ENCODE data around the gene REV3L.

The REV3L gene

DNA sequence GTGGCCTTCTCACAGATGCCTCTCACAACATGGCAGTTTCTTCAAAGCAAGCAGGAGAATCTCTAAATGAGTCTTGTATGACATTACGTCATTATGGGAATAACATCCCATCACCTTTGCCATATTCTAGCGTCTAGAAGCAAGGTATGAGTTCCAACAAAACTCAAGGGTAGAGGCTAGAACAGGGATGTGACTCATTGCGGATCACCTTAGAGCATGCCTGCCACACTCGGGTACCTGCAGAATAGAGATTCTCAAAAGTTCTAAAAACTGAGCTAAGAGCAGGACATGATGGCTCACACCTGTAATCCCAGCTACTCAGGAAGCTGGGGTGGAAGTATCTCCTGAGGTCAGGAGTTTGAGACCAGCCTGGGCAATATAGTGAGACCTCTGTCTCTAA lies 212.9 kb downstream of the REV3L start:
- Histone ChIP-seq H3K4ac (ENCODE audit: low read depth, low read length) (no peak overlapping the region), H3K4me2 (ENCODE audit: low read length) (no peak overlapping the region), H3K23ac (ENCODE audit: low read length) (no peak overlapping the region), H3K18ac (ENCODE audit: low read length) (no peak overlapping the region), H4K5ac (ENCODE audit: low read length) (no peak overlapping the region), H3K79me1 (ENCODE audit: low read length) (peaks cover 2% of the 10 kb centered on the region), H3K27me3 (ENCODE audit: insufficient read depth, low read length, poor library complexity) (no peaks in the 10 kb centered on the region), H3K79me2 (ENCODE audit: control insufficient read depth, insufficient read depth, low read length) (peaks cover 2% of the 10 kb centered on the region), H4K8ac (ENCODE audit: low read depth, low read length) (no peak overlapping the region), H3K9ac (ENCODE audit: low read length) (no peak overlapping the region), H2AK5ac (ENCODE audit: low read length) (no peak overlapping the region), H3K4me1 (ENCODE audit: control insufficient read depth, low read depth, low read length) (no peaks in the 10 kb centered on the region), H3K4me3 (ENCODE audit: low read length) (no peak overlapping the region), H2BK120ac (ENCODE audit: low read depth, low read length) (no peak overlapping the region), H2BK5ac (ENCODE audit: low read length) (no peak overlapping the region), H3K56ac (ENCODE audit: low read length) (no peak overlapping the region), H3K27ac (ENCODE audit: low read depth, low read length) (no peak overlapping the region), H2BK15ac (replicated peaks; ENCODE audit: low read depth) (no peak overlapping the region), H3K36me3 (ENCODE audit: control insufficient read depth, insufficient read depth, low read length) (no peaks in the 10 kb centered on the region)
- no CpG with 5 or more reads among the region's 4 CpGs for WGBS (ENCODE audit: extremely low coverage, insufficient coverage, low lambda C conversion rate)
- no peak for DNase-seq

DNA sequence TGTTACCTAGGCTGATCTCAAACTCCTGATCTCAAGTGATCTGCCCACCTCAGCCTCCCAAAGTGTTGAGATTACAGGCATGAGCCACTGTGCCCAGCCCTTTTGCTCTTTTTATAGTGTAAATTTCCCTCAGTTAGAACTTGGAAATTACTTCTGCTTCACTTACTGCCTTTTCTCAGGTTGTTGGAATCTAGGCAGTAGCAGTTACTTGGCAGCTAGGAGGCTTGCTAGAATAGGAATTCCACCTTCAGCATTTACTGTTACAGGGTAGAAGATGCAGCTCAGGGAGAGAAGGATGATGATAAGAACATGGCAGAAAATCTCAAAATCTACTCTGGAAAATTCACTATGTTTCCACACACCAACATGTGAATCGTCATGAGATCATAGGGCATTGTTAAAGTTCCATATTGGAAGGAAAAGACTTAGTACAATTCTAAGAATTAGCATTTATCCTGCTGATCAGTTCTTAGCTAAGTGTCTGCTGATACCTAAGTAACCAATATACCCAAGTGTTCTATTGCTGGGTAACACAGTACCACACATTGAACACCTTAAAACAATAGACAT lies 213.5 kb downstream of the REV3L start:
- no peak overlapping the region for H2BK5ac ChIP-seq (ENCODE audit: low read length)
- H3K27ac ChIP-seq (ENCODE audit: low read depth, low read length), result no peak overlapping the region
- H2BK120ac ChIP-seq (ENCODE audit: low read depth, low read length), result no peak overlapping the region
- no peak overlapping the region for H2AK5ac ChIP-seq (ENCODE audit: low read length)
- H3K4me1 ChIP-seq (ENCODE audit: control insufficient read depth, low read depth, low read length), result no peaks in the 10 kb centered on the region
- no peaks in the 10 kb centered on the region for H3K27me3 ChIP-seq (ENCODE audit: insufficient read depth, low read length, poor library complexity)
- WGBS (ENCODE audit: extremely low coverage, insufficient coverage, low lambda C conversion rate), result no CpG with 5 or more reads among the region's 1 CpG
- H3K36me3 ChIP-seq (ENCODE audit: control insufficient read depth, insufficient read depth, low read length), result no peaks in the 10 kb centered on the region
- no peak overlapping the region for H3K4me2 ChIP-seq (ENCODE audit: low read length)
- H3K23ac ChIP-seq (ENCODE audit: low read length), result no peak overlapping the region
- no peak for DNase-seq
- H3K79me1 ChIP-seq (ENCODE audit: low read length), result peaks cover 2% of the 10 kb centered on the region
- H3K9ac ChIP-seq (ENCODE audit: low read length), result no peak overlapping the region
- H4K5ac ChIP-seq (ENCODE audit: low read length), result no peak overlapping the region
- no peak overlapping the region for H4K8ac ChIP-seq (ENCODE audit: low read depth, low read length)
- H3K18ac ChIP-seq (ENCODE audit: low read length), result no peak overlapping the region
- H3K79me2 ChIP-seq (ENCODE audit: control insufficient read depth, insufficient read depth, low read length), result peaks cover 2% of the 10 kb centered on the region
- H2BK15ac ChIP-seq (replicated peaks; ENCODE audit: low read depth), result no peak overlapping the region
- H3K4ac ChIP-seq (ENCODE audit: low read depth, low read length), result no peak overlapping the region
- H3K4me3 ChIP-seq (ENCODE audit: low read length), result no peak overlapping the region
- no peak overlapping the region for H3K56ac ChIP-seq (ENCODE audit: low read length)

DNA sequence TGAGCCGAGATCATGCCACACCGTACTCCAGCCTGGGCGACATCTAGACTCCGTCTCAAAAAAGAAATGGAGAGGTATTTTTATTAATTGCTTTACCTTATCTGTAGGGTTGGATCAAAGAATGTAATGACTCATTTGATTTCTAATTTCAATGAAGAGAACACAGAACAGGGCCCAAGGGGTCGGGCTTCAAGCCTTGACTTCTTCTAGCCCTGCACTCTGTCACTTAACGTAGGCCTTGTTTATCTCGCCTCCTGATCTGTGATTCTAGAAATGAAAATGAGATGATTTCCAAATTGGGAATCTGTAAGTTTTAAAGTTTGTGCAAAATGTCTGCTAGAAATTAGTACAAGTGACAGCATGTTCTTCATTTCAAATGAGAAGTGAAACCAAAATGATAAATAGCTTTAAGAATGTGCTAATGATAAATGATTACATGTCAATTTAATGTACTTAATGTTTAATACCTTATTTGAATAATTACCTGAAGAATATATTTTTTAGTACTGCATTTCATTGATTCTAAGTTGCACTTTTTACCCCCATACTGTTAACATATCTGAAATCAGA lies 215.2 kb downstream of the REV3L start:
- Histone ChIP-seq H3K79me1 (ENCODE audit: low read length) (peaks cover 2% of the 10 kb centered on the region), H3K27ac (ENCODE audit: low read depth, low read length) (no peak overlapping the region), H3K4ac (ENCODE audit: low read depth, low read length) (no peak overlapping the region), H3K56ac (ENCODE audit: low read length) (no peak overlapping the region), H3K9ac (ENCODE audit: low read length) (no peak overlapping the region), H3K79me2 (ENCODE audit: control insufficient read depth, insufficient read depth, low read length) (peaks cover 2% of the 10 kb centered on the region), H3K4me2 (ENCODE audit: low read length) (no peak overlapping the region), H4K8ac (ENCODE audit: low read depth, low read length) (no peak overlapping the region), H3K18ac (ENCODE audit: low read length) (no peak overlapping the region), H3K36me3 (ENCODE audit: control insufficient read depth, insufficient read depth, low read length) (no peaks in the 10 kb centered on the region), H4K5ac (ENCODE audit: low read length) (no peak overlapping the region), H3K27me3 (ENCODE audit: insufficient read depth, low read length, poor library complexity) (no peaks in the 10 kb centered on the region), H3K4me3 (ENCODE audit: low read length) (no peak overlapping the region), H2BK15ac (replicated peaks; ENCODE audit: low read depth) (no peak overlapping the region), H2BK5ac (ENCODE audit: low read length) (no peak overlapping the region), H2BK120ac (ENCODE audit: low read depth, low read length) (no peak overlapping the region), H3K4me1 (ENCODE audit: control insufficient read depth, low read depth, low read length) (no peaks in the 10 kb centered on the region), H2AK5ac (ENCODE audit: low read length) (no peak overlapping the region), H3K23ac (ENCODE audit: low read length) (no peak overlapping the region)
- WGBS (ENCODE audit: extremely low coverage, insufficient coverage, low lambda C conversion rate), result no CpG with 5 or more reads among the region's 7 CpGs
- DNase-seq, result no peak

DNA sequence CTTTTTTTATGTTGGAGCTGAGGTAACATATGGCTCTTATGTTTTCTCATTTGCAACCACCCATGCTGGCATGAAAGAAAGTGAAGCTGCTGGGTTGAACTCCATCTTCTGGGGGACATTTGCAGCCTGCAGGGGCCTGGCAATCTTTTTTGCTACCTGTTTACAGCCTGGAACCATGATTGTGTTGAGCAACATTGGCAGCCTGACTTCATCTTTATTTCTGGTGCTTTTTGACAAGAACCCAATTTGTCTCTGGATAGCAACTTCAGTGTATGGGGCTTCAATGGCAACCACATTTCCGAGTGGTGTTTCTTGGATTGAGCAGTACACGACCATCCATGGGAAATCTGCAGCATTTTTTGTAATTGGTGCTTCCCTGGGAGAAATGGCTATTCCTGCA lies 216.7 kb downstream of the REV3L start:
- H3K18ac ChIP-seq (ENCODE audit: low read length), result no peak overlapping the region
- DNase-seq, result no peak
- no peak overlapping the region for H3K23ac ChIP-seq (ENCODE audit: low read length)
- no peak overlapping the region for H2AK5ac ChIP-seq (ENCODE audit: low read length)
- no peak overlapping the region for H3K4me3 ChIP-seq (ENCODE audit: low read length)
- no peak overlapping the region for H2BK5ac ChIP-seq (ENCODE audit: low read length)
- H2BK15ac ChIP-seq (replicated peaks; ENCODE audit: low read depth), result no peak overlapping the region
- H3K36me3 ChIP-seq (ENCODE audit: control insufficient read depth, insufficient read depth, low read length), result no peaks in the 10 kb centered on the region
- H3K56ac ChIP-seq (ENCODE audit: low read length), result no peak overlapping the region
- no peak overlapping the region for H4K8ac ChIP-seq (ENCODE audit: low read depth, low read length)
- no peaks in the 10 kb centered on the region for H3K27me3 ChIP-seq (ENCODE audit: insufficient read depth, low read length, poor library complexity)
- H2BK120ac ChIP-seq (ENCODE audit: low read depth, low read length), result no peak overlapping the region
- no peak overlapping the region for H3K9ac ChIP-seq (ENCODE audit: low read length)
- peaks cover 6% of the 10 kb centered on the region for H3K79me1 ChIP-seq (ENCODE audit: low read length)
- no peaks in the 10 kb centered on the region for H3K4me1 ChIP-seq (ENCODE audit: control insufficient read depth, low read depth, low read length)
- no peak overlapping the region for H3K4me2 ChIP-seq (ENCODE audit: low read length)
- no peak overlapping the region for H3K4ac ChIP-seq (ENCODE audit: low read depth, low read length)
- H3K27ac ChIP-seq (ENCODE audit: low read depth, low read length), result no peak overlapping the region
- no CpG with 5 or more reads among the region's 2 CpGs for WGBS (ENCODE audit: extremely low coverage, insufficient coverage, low lambda C conversion rate)
- no peak overlapping the region for H4K5ac ChIP-seq (ENCODE audit: low read length)
- H3K79me2 ChIP-seq (ENCODE audit: control insufficient read depth, insufficient read depth, low read length), result peaks cover 2% of the 10 kb centered on the region

DNA sequence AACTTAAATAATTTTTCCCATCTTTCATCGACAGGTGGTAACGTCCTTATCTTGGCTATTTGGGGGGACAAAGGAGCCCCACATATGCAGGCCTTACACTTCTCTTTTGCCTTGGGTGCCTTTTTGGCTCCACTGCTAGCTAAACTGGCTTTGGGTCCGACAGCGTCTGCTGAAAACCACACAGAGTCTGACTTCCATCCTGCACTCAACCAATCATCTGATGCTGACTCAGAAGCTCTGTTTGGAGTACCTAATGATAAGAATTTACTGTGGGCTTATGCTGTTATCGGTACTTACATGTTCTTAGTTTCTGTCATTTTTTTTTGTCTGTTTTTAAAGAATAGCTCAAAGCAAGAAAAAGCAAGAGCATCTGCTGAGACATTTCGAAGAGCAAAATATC lies 217.2 kb downstream of the REV3L start:
- Histone ChIP-seq H3K23ac (ENCODE audit: low read length) (no peak overlapping the region), H3K18ac (ENCODE audit: low read length) (no peak overlapping the region), H2AK5ac (ENCODE audit: low read length) (no peak overlapping the region), H2BK120ac (ENCODE audit: low read depth, low read length) (no peak overlapping the region), H3K4me3 (ENCODE audit: low read length) (no peak overlapping the region), H3K79me2 (ENCODE audit: control insufficient read depth, insufficient read depth, low read length) (peaks cover 4% of the 10 kb centered on the region), H4K5ac (ENCODE audit: low read length) (no peak overlapping the region), H3K36me3 (ENCODE audit: control insufficient read depth, insufficient read depth, low read length) (no peaks in the 10 kb centered on the region), H4K8ac (ENCODE audit: low read depth, low read length) (no peak overlapping the region), H3K4ac (ENCODE audit: low read depth, low read length) (no peak overlapping the region), H3K9ac (ENCODE audit: low read length) (no peak overlapping the region), H3K79me1 (ENCODE audit: low read length) (peaks cover 6% of the 10 kb centered on the region), H2BK15ac (replicated peaks; ENCODE audit: low read depth) (no peak overlapping the region), H3K56ac (ENCODE audit: low read length) (no peak overlapping the region), H2BK5ac (ENCODE audit: low read length) (no peak overlapping the region), H3K4me2 (ENCODE audit: low read length) (no peak overlapping the region), H3K4me1 (ENCODE audit: control insufficient read depth, low read depth, low read length) (no peaks in the 10 kb centered on the region), H3K27me3 (ENCODE audit: insufficient read depth, low read length, poor library complexity) (no peaks in the 10 kb centered on the region), H3K27ac (ENCODE audit: low read depth, low read length) (no peak overlapping the region)
- no peak for DNase-seq
- no CpG with 5 or more reads among the region's 6 CpGs for WGBS (ENCODE audit: extremely low coverage, insufficient coverage, low lambda C conversion rate)

DNA sequence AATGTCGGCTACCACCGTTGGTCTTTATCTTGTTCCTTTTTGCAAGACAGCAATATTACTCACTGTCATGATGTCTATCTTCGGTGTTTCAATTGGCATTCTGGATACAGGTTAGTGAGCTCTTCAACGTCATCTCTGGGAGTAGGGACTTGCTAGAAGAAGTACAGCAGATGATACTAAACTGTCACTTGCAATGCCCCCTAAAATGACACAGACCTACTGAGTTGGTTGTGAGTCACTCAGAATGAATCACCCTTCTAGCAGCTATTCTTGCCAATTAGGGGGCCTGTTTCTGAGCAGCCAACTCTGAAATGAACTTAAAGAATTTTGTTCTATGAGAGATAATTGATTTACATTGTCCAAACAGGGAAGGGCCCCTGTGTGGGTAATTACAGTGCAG lies 219.2 kb downstream of the REV3L start:
- H4K8ac ChIP-seq (ENCODE audit: low read depth, low read length), result no peak overlapping the region
- H3K79me2 ChIP-seq (ENCODE audit: control insufficient read depth, insufficient read depth, low read length), result peaks cover 7% of the 10 kb centered on the region
- no peak overlapping the region for H4K5ac ChIP-seq (ENCODE audit: low read length)
- H3K4me3 ChIP-seq (ENCODE audit: low read length), result no peak overlapping the region
- H2AK5ac ChIP-seq (ENCODE audit: low read length), result no peak overlapping the region
- no peak overlapping the region for H2BK15ac ChIP-seq (replicated peaks; ENCODE audit: low read depth)
- no peak overlapping the region for H2BK5ac ChIP-seq (ENCODE audit: low read length)
- no peak overlapping the region for H3K4ac ChIP-seq (ENCODE audit: low read depth, low read length)
- no peak overlapping the region for H3K56ac ChIP-seq (ENCODE audit: low read length)
- H3K27me3 ChIP-seq (ENCODE audit: insufficient read depth, low read length, poor library complexity), result no peaks in the 10 kb centered on the region
- H2BK120ac ChIP-seq (ENCODE audit: low read depth, low read length), result no peak overlapping the region
- H3K9ac ChIP-seq (ENCODE audit: low read length), result no peak overlapping the region
- no peaks in the 10 kb centered on the region for H3K36me3 ChIP-seq (ENCODE audit: control insufficient read depth, insufficient read depth, low read length)
- no peak overlapping the region for H3K23ac ChIP-seq (ENCODE audit: low read length)
- H3K18ac ChIP-seq (ENCODE audit: low read length), result no peak overlapping the region
- H3K4me1 ChIP-seq (ENCODE audit: control insufficient read depth, low read depth, low read length), result no peaks in the 10 kb centered on the region
- no CpG with 5 or more reads among the region's 4 CpGs for WGBS (ENCODE audit: extremely low coverage, insufficient coverage, low lambda C conversion rate)
- peaks cover 5% of the 10 kb centered on the region for H3K79me1 ChIP-seq (ENCODE audit: low read length)
- no peak overlapping the region for H3K27ac ChIP-seq (ENCODE audit: low read depth, low read length)
- no peak overlapping the region for H3K4me2 ChIP-seq (ENCODE audit: low read length)
- no peak for DNase-seq

Data from mesendoderm (in vitro differentiated cells).